Liver (tissue), 9 donors: ENCODE measurements around the gene ZNF100. TPM values are rescaled to one million over a fixed set of nuclear protein-coding genes. Genes with fewer than 3 reads are reported as not detected.

Experiments used
- DNase-seq: peaks from one replicate; pipeline ENCODE4 v3.0.0-alpha.2; 2017; ENCODE audit warnings: low spot score
- H3K27ac ChIP-seq, 2 donors: one replicate each; pipeline ENCODE4 v1.7.0; 2013; ENCODE audit warnings: inconsistent platforms in 2 of 2, low read length in 2 of 2, control low read depth in 1 of 2, low read depth in 1 of 2, mild to moderate bottlenecking in 1 of 2
- H3K27me3 ChIP-seq, 4 donors: one replicate each; pipeline versions ENCODE4 v1.6.1 to v1.7.0; 2013; ENCODE audit warnings: low read length in 3 of 4, inconsistent platforms in 1 of 4, mild to moderate bottlenecking in 1 of 4, moderate library complexity in 1 of 4; ENCODE audit not compliant: control insufficient read depth in 4 of 4, insufficient read depth in 4 of 4
- H3K36me3 ChIP-seq, 4 donors: one replicate each; pipeline versions ENCODE4 v1.6.1 to v1.7.0; 2013; ENCODE audit warnings: low read length in 3 of 4, mild to moderate bottlenecking in 3 of 4, low read depth in 1 of 4, moderate library complexity in 1 of 4; ENCODE audit not compliant: control insufficient read depth in 4 of 4, insufficient read depth in 3 of 4
- H3K4me1 ChIP-seq, 4 donors: one replicate each; pipeline versions ENCODE4 v1.6.1 to v1.7.0; 2013; ENCODE audit warnings: low read length in 3 of 4, mild to moderate bottlenecking in 3 of 4, moderate library complexity in 1 of 4; ENCODE audit not compliant: control insufficient read depth in 4 of 4, insufficient read depth in 4 of 4
- H3K4me3 ChIP-seq, 3 donors: one replicate each; pipeline versions ENCODE4 v1.6.1 to v1.7.0; 2013; ENCODE audit warnings: low read length in 3 of 3, control low read depth in 1 of 3, low read depth in 1 of 3, mild to moderate bottlenecking in 1 of 3
- H3K9ac ChIP-seq, 2 donors: one replicate each; pipeline ENCODE4 v1.7.0; 2013; ENCODE audit warnings: low read length in 2 of 2, mild to moderate bottlenecking in 2 of 2, moderate library complexity in 2 of 2, control low read depth in 1 of 2, low read depth in 1 of 2
- H3K9me3 ChIP-seq, 4 donors: one replicate each; pipeline versions ENCODE4 v1.6.1 to v1.7.0; 2013; ENCODE audit warnings: low read length in 3 of 4; ENCODE audit not compliant: control insufficient read depth in 4 of 4
- CTCF ChIP-seq: fragments of 150-350 bp; IDR thresholded peaks from 2 replicates; pipeline ENCODE4 v1.5.1; 2017; ENCODE audit warnings: improper control_type of control experiment, low read depth, low read length; ENCODE audit not compliant: missing input control
- EGR1 ChIP-seq, 2 donors: IDR thresholded peaks; 2 replicates each; pipeline ENCODE4 v1.6.1; 2016 to 2018; ENCODE audit warnings: antibody characterized with exemption in 2 of 2, low read depth in 2 of 2
- FOXA1 ChIP-seq: IDR thresholded peaks from 2 replicates; pipeline ENCODE4 v1.6.1; 2016; ENCODE audit warnings: antibody characterized with exemption
- GABPA ChIP-seq, 2 donors: IDR thresholded peaks in 1 of 2; conservative IDR thresholded peaks in 1 of 2; 2 replicates each; pipeline ENCODE4 v1.6.1; 2016; ENCODE audit warnings: antibody characterized with exemption in 2 of 2, mild to moderate bottlenecking in 1 of 2, moderate library complexity in 1 of 2
- HNF4A ChIP-seq, 2 donors: conservative IDR thresholded peaks; 2 replicates each; pipeline ENCODE4 v1.6.1; 2016; ENCODE audit warnings: antibody characterized with exemption in 2 of 2, mild to moderate bottlenecking in 2 of 2
- HNF4G ChIP-seq: IDR thresholded peaks from 2 replicates; pipeline ENCODE4 v1.6.1; 2016; ENCODE audit warnings: antibody characterized with exemption
- JUND ChIP-seq, 2 donors: IDR thresholded peaks; 2 replicates each; pipeline ENCODE4 v1.6.1; 2016; ENCODE audit warnings: antibody characterized with exemption in 2 of 2
- MAX ChIP-seq: IDR thresholded peaks from 2 replicates; pipeline ENCODE4 v1.6.1; 2016; ENCODE audit warnings: antibody characterized with exemption
- NR2F2 ChIP-seq: IDR thresholded peaks from 2 replicates; pipeline ENCODE4 v1.6.1; 2016; ENCODE audit warnings: antibody characterized with exemption
- RAD21 ChIP-seq, 2 donors: IDR thresholded peaks; 2 replicates each; pipeline ENCODE4 v1.6.1; 2016; ENCODE audit warnings: antibody characterized with exemption in 2 of 2, mild to moderate bottlenecking in 2 of 2
- REST ChIP-seq: IDR thresholded peaks from 2 replicates; pipeline ENCODE4 v1.6.1; 2016; ENCODE audit warnings: antibody characterized with exemption, mild to moderate bottlenecking
- RXRA ChIP-seq, 2 donors: IDR thresholded peaks; 2 replicates each; pipeline ENCODE4 v1.6.1; 2017 to 2018; ENCODE audit warnings: antibody characterized with exemption in 2 of 2, mild to moderate bottlenecking in 1 of 2
- SP1 ChIP-seq: IDR thresholded peaks from 2 replicates; pipeline ENCODE4 v1.6.1; 2018; ENCODE audit warnings: antibody characterized with exemption, mild to moderate bottlenecking
- TAF1 ChIP-seq: conservative IDR thresholded peaks from 2 replicates; pipeline ENCODE4 v1.6.1; 2016; ENCODE audit warnings: antibody characterized with exemption, mild to moderate bottlenecking
- YY1 ChIP-seq: IDR thresholded peaks from 2 replicates; pipeline ENCODE4 v1.6.1; 2016; ENCODE audit warnings: antibody characterized with exemption, mild to moderate bottlenecking
- ZBTB33 ChIP-seq: IDR thresholded peaks from 2 replicates; pipeline ENCODE4 v1.6.1; 2016; ENCODE audit warnings: antibody characterized with exemption
- WGBS: extraction: QIAGEN DNeasy Blood & Tissue Kit; methylation state at CpG from one replicate; pipeline ENCODE4 v1.1.7; 2013; 5-methylcytosine and 5-hydroxymethylcytosine counted together
- polyA plus RNA-seq, 2 donors: library from polyadenylated mRNA; stranded (reverse) in 1 of 2; unstranded in 1 of 2; fragments of 200-250 nt in 1 of 2; fragments of >200 nt in 1 of 2; fragmentation: Nextera tagmentation in 1 of 2; extraction: Ambion mirVana in 1 of 2; gene quantifications; one replicate each; pipeline versions ENCODE4 v1.2.1 to v1.2.3, GENCODE V29; 2013 to 2015
- total RNA-seq, 2 donors: library from RNA; depleted of rRNA; stranded (reverse); fragments of >200 nt; gene quantifications; one replicate each; pipeline ENCODE4 v1.2.3, GENCODE V29; 2014
- donor health status: healthy.
- donor health status: healthy.
- donor health status: healthy.
- donor health status: healthy.
- donor health status: healthy.

ZNF100 gene
- total and polyA plus RNA-seq, 4 donors: 0.51 to 6.1 (median 1.4) TPM

- no peak for TF ChIP-seq ZBTB33
- TF ChIP-seq HNF4G: no peak
- no peak for TF ChIP-seq RXRA (IDR thresholded peaks at IDR 0.05)
- TF ChIP-seq FOXA1: no peak
- TF ChIP-seq NR2F2: no peak
- TF ChIP-seq MAX: no peak
- no peak for TF ChIP-seq TAF1
- TF ChIP-seq RAD21 (IDR thresholded peaks at IDR 0.05): no peak
Measured at GRCh38 chr19:21749090-21749489, 18.3 kb downstream of the ZNF100 start (continued).

GRCh38 chr19:21748088-21748487, 19.3 kb downstream of the ZNF100 start:
- no peaks in the 10 kb centered on the region for H3K4me1 ChIP-seq
- H3K9ac ChIP-seq: no peak overlapping the region
- no peaks in the 10 kb centered on the region for H3K27me3 ChIP-seq
- WGBS: 83% methylated on average over 1 of the region's 1 CpG
- DNase-seq: no peak
- peaks cover 2 to 26% (median 20%) of the 10 kb centered on the region in 4 donors for H3K36me3 ChIP-seq
- H3K9me3 ChIP-seq: peaks cover 0 to 9% (median 6%) of the 10 kb centered on the region in 4 donors
- TF ChIP-seq FOXA1: no peak
- TF ChIP-seq HNF4A (conservative IDR thresholded peaks at IDR 0.05): no peak
- TF ChIP-seq GABPA (IDR thresholded peaks at IDR 0.05 in 1 of 2, conservative IDR thresholded peaks at IDR 0.05 in 1 of 2): no peak
- no peak for TF ChIP-seq YY1
- no peak for TF ChIP-seq JUND (IDR thresholded peaks at IDR 0.05)
- no peak for TF ChIP-seq ZBTB33
- no peak for TF ChIP-seq EGR1 (IDR thresholded peaks at IDR 0.05; ENCODE audit: low read depth in 2 of 2)
- TF ChIP-seq CTCF: no peak
- TF ChIP-seq RXRA (IDR thresholded peaks at IDR 0.05): no peak
- TF ChIP-seq SP1: no peak
- no peak for TF ChIP-seq REST
- H3K4me3 ChIP-seq: no peak overlapping the region
- H3K27ac ChIP-seq: no peak overlapping the region
